Ishikawa (cell line): ENCODE measurements around the gene CD226.

Source experiments
- CEBPB ChIP-seq: IDR thresholded peaks from 2 replicates; pipeline ENCODE4 v1.6.1; 2012
- CREB1 ChIP-seq: IDR thresholded peaks from 2 replicates; pipeline ENCODE4 v1.6.1; 2012; ENCODE audit warnings: low read depth
- EGR1 ChIP-seq: IDR thresholded peaks from 2 replicates; pipeline ENCODE4 v1.6.1; 2012
- EP300 ChIP-seq: IDR thresholded peaks from 2 replicates; pipeline ENCODE4 v1.6.1; 2012; ENCODE audit warnings: borderline replicate concordance
- FOXM1 ChIP-seq: IDR thresholded peaks from 2 replicates; pipeline ENCODE4 v1.6.1; 2012; ENCODE audit warnings: low read depth, borderline replicate concordance
- NFIC ChIP-seq: IDR thresholded peaks from 2 replicates; pipeline ENCODE4 v1.6.1; 2012
- RAD21 ChIP-seq: IDR thresholded peaks from 2 replicates; pipeline ENCODE4 v1.6.1; 2012; ENCODE audit warnings: low read depth
- REST ChIP-seq: IDR thresholded peaks from 2 replicates; pipeline ENCODE4 v1.6.1; 2012; ENCODE audit warnings: low read depth, mild to moderate bottlenecking
- TAF1 ChIP-seq: IDR thresholded peaks from 2 replicates; pipeline ENCODE4 v1.6.1; 2012; ENCODE audit warnings: low read depth, mild to moderate bottlenecking
- TCF12 ChIP-seq: IDR thresholded peaks from 2 replicates; pipeline ENCODE4 v1.6.1; 2012; ENCODE audit warnings: low read depth
- TEAD4 ChIP-seq: IDR thresholded peaks from 2 replicates; pipeline ENCODE4 v1.6.1; 2012
- USF1 ChIP-seq: IDR thresholded peaks from 2 replicates; pipeline ENCODE4 v1.6.1; 2012
- YY1 ChIP-seq: IDR thresholded peaks from 2 replicates; pipeline ENCODE4 v1.6.1; 2012; ENCODE audit warnings: low read depth
- ZBTB7A ChIP-seq: IDR thresholded peaks from 2 replicates; pipeline ENCODE4 v1.6.1; 2012; ENCODE audit warnings: low read depth
- TF ChIP-seq, protein P1 (sequence below): IDR thresholded peaks from 2 replicates; pipeline ENCODE4 v1.6.1; 2012

CD226 gene

GRCh38 chr18:69951182-69951581, 3.5 kb upstream of the CD226 start:
- no peak for TF ChIP-seq TAF1
- TF ChIP-seq, protein P1, sequence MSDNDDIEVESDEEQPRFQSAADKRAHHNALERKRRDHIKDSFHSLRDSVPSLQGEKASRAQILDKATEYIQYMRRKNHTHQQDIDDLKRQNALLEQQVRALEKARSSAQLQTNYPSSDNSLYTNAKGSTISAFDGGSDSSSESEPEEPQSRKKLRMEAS: no peak
- no peak for TF ChIP-seq RAD21
- no peak for TF ChIP-seq EGR1
- TF ChIP-seq FOXM1: no peak
- TF ChIP-seq CREB1: no peak

DNA sequence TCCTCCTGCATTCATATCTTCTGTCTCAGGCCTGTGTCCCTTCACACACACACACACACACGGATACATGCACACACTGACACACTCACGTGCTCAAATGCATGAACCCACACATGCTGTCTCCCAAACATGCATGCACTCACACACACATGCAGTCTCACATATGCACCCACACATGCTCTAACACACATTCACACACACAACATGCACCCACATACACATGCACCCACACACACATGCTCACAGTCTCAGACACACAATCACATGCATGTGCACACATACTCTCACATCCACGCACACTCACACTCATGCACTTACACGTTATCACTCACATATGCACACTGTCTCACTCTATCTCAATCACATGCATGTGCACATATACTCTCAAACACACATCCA, 1.9 kb upstream of the CD226 start:
- TF ChIP-seq CREB1 (no peak), TEAD4 (no peak), NFIC (no peak), YY1 (no peak), EP300 (no peak), TAF1 (no peak), USF1 (no peak), ZBTB7A (no peak), EGR1 (no peak), TCF12 (no peak), RAD21 (no peak), CEBPB (no peak), REST (no peak)
- TF ChIP-seq, protein P1: no peak

- no peak for TF ChIP-seq FOXM1
- no peak for TF ChIP-seq EP300
- TF ChIP-seq RAD21: no peak
- TF ChIP-seq, protein P1: no peak
- TF ChIP-seq USF1: no peak
- TF ChIP-seq CREB1: no peak
- TF ChIP-seq TCF12: no peak
- no peak for TF ChIP-seq TAF1
- no peak for TF ChIP-seq TEAD4
- no peak for TF ChIP-seq YY1
- no peak for TF ChIP-seq ZBTB7A
- TF ChIP-seq EGR1: no peak
- TF ChIP-seq NFIC: no peak
Measured at GRCh38 chr18:69948919-69949537, 1.4 kb upstream of the CD226 start.

DNA sequence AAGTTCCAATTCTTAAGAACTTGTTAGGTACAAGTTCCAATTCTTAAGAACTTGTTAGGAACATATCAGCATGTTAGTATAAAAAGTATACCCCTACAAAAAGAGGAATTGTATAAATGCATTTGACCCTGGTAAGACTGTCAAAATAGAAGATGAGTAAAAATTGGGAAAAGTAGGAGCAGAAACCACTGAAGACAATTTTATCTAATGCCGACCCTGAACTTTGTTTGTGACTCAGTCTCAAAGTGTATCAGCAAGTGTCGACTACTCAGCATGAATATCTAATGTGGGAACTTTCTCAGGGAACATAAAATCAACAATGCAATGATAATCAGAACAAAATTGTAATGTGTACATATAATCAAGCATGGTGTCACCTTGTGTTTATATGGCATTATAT, 583 bp upstream of the CD226 start:
- TF ChIP-seq YY1: no peak
- TF ChIP-seq CREB1: no peak
- TF ChIP-seq EP300: no peak
- no peak for TF ChIP-seq FOXM1
- no peak for TF ChIP-seq NFIC
- no peak for TF ChIP-seq RAD21
- TF ChIP-seq EGR1: no peak
- no peak for TF ChIP-seq TCF12
- TF ChIP-seq, protein P1: no peak
- TF ChIP-seq CEBPB: no peak
- no peak for TF ChIP-seq USF1
- no peak for TF ChIP-seq REST
- no peak for TF ChIP-seq TEAD4
- no peak for TF ChIP-seq TAF1

DNA sequence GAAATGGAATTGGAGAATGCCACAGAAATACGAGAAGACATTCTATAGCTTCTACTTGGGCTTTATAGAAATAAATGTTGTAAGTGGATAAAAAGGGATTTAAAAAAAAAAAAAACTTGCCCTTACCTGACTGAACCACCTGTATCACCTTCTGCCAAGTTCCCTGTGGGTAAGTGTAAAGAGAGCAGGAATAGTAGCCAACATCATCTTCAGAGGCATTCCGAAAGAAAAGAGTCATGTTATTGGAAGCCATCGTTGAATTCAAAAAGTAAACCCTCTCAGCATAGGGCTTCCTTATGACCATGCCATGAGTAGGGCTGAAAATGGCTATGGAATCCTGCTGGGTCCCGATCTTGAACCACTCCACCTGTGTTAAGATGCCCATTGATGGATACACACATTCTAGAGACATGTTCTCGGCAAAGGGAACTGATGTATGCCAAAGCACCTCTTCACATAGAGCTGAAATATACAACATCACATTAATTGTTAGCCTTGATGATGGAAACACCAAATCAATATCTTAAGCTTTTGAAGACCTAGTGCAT, 991 bp downstream of the CD226 start:
- no peak for TF ChIP-seq TCF12
- TF ChIP-seq USF1: no peak
- TF ChIP-seq EGR1: no peak
- no peak for TF ChIP-seq RAD21
- TF ChIP-seq TAF1: no peak
- TF ChIP-seq REST: no peak
- TF ChIP-seq FOXM1: no peak
- no peak for TF ChIP-seq CREB1
- no peak for TF ChIP-seq CEBPB
- no peak for TF ChIP-seq NFIC
- TF ChIP-seq, protein P1: no peak
- TF ChIP-seq ZBTB7A: no peak
- no peak for TF ChIP-seq YY1
- no peak for TF ChIP-seq EP300
- TF ChIP-seq TEAD4: no peak
